HAP-1 (cell line): ENCODE results near the gene HPS5.
A peak's percentile ranks its signal among the peaks of the same experiment; 100 is the strongest.

Experiments used
- DNase-seq, 2 experiments: peaks; one replicate each; pipeline ENCODE4 v3.0.0-alpha.2; 2016 to 2020; ENCODE audit warnings: low spot score in 2 of 2
- H3K27me3 ChIP-seq: fragments of 250-450 bp; sonication (Bioruptor Pico); 2 replicates; pipeline ENCODE4 v1.5.1; 2020; ENCODE audit warnings: low read depth, mild to moderate bottlenecking, moderate library complexity
- H3K36me3 ChIP-seq: fragments of 250-450 bp; sonication (Bioruptor Pico); replicated peaks from 2 replicates; pipeline ENCODE4 v1.5.1; 2020; ENCODE audit warnings: mild to moderate bottlenecking
- H3K4me1 ChIP-seq: fragments of 250-450 bp; sonication (Bioruptor Pico); 2 replicates; pipeline ENCODE4 v1.5.1; 2020; ENCODE audit warnings: mild to moderate bottlenecking
- H3K4me3 ChIP-seq: fragments of 250-450 bp; sonication (Bioruptor Pico); 2 replicates; pipeline ENCODE4 v1.5.1; 2020; ENCODE audit warnings: mild to moderate bottlenecking, moderate library complexity
- H3K9me3 ChIP-seq: fragments of 250-450 bp; sonication (Bioruptor Pico); 2 replicates; pipeline ENCODE4 v1.5.1; 2020; ENCODE audit warnings: mild to moderate bottlenecking, moderate library complexity
- in situ Hi-C: fragments of 300-500 bp; cut with MboI; formaldehyde crosslinking; loops from 3 replicates; pipeline ENCODE4 v1.14.3; 2020; ENCODE audit warnings: low sequenced_read_pairs, inconsistent platforms, mixed read lengths

Gene HPS5, protein sequence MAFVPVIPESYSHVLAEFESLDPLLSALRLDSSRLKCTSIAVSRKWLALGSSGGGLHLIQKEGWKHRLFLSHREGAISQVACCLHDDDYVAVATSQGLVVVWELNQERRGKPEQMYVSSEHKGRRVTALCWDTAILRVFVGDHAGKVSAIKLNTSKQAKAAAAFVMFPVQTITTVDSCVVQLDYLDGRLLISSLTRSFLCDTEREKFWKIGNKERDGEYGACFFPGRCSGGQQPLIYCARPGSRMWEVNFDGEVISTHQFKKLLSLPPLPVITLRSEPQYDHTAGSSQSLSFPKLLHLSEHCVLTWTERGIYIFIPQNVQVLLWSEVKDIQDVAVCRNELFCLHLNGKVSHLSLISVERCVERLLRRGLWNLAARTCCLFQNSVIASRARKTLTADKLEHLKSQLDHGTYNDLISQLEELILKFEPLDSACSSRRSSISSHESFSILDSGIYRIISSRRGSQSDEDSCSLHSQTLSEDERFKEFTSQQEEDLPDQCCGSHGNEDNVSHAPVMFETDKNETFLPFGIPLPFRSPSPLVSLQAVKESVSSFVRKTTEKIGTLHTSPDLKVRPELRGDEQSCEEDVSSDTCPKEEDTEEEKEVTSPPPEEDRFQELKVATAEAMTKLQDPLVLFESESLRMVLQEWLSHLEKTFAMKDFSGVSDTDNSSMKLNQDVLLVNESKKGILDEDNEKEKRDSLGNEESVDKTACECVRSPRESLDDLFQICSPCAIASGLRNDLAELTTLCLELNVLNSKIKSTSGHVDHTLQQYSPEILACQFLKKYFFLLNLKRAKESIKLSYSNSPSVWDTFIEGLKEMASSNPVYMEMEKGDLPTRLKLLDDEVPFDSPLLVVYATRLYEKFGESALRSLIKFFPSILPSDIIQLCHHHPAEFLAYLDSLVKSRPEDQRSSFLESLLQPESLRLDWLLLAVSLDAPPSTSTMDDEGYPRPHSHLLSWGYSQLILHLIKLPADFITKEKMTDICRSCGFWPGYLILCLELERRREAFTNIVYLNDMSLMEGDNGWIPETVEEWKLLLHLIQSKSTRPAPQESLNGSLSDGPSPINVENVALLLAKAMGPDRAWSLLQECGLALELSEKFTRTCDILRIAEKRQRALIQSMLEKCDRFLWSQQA

DNA sequence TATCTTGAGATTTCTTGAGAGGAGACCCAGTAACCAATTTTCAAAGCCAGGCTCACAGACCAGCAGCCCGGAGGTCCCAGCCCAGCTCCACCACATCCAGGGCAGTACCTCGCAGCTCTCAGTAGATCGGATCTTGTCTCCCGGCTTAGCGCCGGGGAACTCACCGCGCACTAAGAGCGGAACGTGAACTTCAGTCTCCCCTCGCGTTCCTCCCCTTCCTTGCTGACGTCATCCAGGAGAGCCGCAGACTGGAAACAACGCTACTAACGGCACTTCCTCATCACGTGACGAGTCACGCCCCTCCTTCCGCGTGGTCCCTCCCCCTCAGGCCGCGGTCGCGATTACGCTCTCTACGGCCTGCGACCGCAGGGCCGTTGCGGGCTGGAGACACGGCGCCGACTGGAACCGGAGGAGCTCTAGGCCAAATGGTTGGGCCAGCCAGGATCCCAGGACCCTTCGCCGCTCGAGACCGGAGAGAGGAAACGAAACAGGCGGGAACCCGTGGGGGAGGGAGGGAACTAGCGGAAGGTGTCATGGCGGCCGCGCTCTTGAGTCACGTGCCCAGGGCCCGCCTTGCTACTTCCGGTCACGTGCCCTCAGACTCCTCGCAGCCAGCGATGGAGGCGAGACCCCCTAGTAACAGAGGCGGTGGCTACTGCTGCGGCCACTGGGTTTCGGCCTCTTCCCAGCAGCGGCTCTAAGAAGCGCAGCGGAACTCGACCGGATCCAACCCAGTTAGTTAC is at the start of gene HPS5, which contains the start of gene GTF2H1:
Gene HPS5 (minus strand): TSS at position 172 of the 743 bp plus-strand sequence. CDS start 4,282 bp downstream, outside the sequence.
Gene GTF2H1 (plus strand): TSS at position 599 of the 743 bp plus-strand sequence. CDS start 10,508 bp downstream, outside the sequence.
- Histone ChIP-seq H3K4me1 (peaks cover 27% of the 10 kb centered on the region), H3K27me3 (no peaks in the 10 kb centered on the region), H3K36me3 (peaks cover 22% of the 10 kb centered on the region), H3K9me3 (no peaks in the 10 kb centered on the region), H3K4me3 (peak within 1 kb of the TSS; percentile 95)
- in situ Hi-C loops = no loop called here
- peak; percentile 97 to 98 for DNase-seq

DNA sequence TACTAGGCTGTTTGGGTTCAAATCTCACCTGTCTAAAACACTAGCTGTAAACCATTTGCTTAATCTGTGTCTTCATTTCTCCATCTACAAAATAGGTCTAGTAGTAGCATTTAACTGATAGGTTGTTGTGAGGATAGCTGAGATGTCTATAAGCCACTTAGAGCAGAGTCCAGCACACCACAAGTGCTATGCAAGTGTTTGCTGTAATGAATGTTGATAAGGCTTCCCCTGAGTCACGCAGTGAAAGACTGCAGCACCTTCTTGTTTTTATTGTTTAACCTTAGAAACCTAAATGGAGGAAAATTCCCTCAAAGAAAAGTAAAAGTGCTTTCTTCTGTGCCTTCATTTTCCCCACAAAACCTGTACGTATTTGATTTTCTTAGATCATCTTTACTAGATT is 49.3 kb upstream of the HPS5 start:
- no peak for DNase-seq
- Histone ChIP-seq H3K9me3 (no peaks in the 10 kb centered on the region), H3K27me3 (no peaks in the 10 kb centered on the region), H3K4me1 (peaks cover 5% of the 10 kb centered on the region), H3K4me3 (no peak overlapping the region), H3K36me3 (peaks cover 8% of the 10 kb centered on the region)
- in situ Hi-C loops = no loop called here

DNA sequence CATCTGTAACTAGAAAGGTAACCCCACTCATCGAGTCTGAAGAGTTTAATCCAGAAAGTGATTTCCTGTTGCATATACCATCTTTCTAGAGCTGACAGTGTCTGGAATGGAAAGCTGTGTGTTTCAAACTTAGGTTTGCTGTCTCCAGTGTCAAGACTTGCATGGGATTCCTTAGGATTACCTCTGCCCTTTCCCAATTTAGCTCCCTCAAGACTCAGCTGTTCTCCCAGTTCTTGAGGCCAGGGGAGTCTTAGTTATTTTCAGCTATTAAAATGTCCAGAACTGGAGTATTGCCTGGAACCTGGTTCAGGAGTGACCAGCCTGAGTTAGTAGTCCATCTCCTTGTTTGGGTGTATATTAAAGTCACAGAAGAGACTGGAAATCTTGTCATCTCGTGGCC is 47.5 kb upstream of the HPS5 start:
- H3K27me3 ChIP-seq = no peaks in the 10 kb centered on the region
- H3K4me3 ChIP-seq = no peak overlapping the region
- no peaks in the 10 kb centered on the region for H3K9me3 ChIP-seq
- no peak for DNase-seq
- in situ Hi-C loops = no loop called here
- H3K36me3 ChIP-seq = peaks cover 22% of the 10 kb centered on the region
- peaks cover 5% of the 10 kb centered on the region for H3K4me1 ChIP-seq

DNA sequence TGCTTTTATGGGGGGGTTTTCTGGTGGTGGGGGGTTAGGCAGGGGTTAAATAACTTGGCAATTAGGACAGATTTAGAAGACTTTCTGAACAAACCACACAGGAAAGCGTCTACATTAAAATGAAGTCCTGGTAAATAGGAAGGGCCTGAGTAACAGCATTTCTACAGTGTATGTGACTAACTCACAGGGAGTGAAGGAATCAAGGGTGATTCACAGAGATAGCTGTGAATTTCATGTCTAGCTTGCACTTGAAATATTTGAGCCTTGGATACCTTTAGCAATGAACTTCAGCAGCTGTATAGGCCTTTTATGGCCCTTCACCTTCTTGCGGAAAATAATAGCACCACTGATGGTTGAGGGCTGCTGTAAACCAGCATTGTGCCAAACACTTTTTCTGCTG is 46.3 kb upstream of the HPS5 start:
- Histone ChIP-seq H3K9me3 (no peaks in the 10 kb centered on the region), H3K4me3 (no peak overlapping the region), H3K27me3 (no peaks in the 10 kb centered on the region), H3K36me3 (peaks cover 32% of the 10 kb centered on the region), H3K4me1 (peaks cover 5% of the 10 kb centered on the region)
- in situ Hi-C loops = no loop called here
- no peak for DNase-seq

DNA sequence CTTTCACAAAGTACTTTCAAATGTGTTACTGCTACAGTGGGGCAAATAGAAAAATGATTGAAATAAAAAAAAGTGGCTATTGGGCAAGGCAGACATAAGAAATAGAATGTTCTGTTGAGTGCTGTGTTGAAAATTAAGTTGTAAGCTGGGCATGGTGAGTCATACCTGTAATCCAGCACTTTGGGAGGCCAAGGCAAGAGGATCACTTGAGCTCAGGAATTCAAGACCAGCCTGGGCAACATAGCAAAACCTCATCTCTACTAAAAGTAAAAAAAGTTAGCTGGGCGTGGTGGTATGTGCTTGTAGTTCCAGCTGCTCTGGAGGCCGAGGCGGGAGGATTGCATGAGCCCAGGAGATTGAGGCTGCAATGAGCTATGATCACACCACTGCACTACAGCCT is 45.5 kb upstream of the HPS5 start:
- H3K4me3 ChIP-seq = no peak overlapping the region
- H3K4me1 ChIP-seq = peaks cover 5% of the 10 kb centered on the region
- in situ Hi-C loops = no loop called here
- H3K9me3 ChIP-seq = no peaks in the 10 kb centered on the region
- no peak for DNase-seq
- H3K27me3 ChIP-seq = no peaks in the 10 kb centered on the region
- peaks cover 36% of the 10 kb centered on the region for H3K36me3 ChIP-seq

DNA sequence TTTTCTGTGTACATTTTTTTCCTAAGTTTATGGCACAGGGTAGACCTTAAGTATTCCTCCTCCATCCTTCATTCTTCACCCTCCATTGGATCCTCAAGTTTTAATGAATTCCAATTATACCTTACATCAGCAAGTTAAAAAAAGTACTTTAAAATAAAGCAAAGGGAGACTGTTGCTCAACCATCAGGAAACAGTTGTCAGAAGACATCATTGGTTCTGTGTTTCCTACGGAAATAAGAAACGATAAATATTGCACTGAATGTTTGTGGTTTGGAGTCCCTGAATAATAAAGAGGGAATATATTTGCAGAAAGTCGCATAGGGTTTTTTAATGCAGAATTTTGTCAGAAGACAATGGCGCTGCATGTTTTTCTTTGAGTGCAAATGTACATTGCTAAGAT is 44.3 kb upstream of the HPS5 start:
- Histone ChIP-seq H3K4me3 (no peak overlapping the region), H3K9me3 (no peaks in the 10 kb centered on the region), H3K4me1 (peaks cover 5% of the 10 kb centered on the region), H3K36me3 (peaks cover 45% of the 10 kb centered on the region), H3K27me3 (no peaks in the 10 kb centered on the region)
- no peak for DNase-seq
- in situ Hi-C loops = no loop called here

DNA sequence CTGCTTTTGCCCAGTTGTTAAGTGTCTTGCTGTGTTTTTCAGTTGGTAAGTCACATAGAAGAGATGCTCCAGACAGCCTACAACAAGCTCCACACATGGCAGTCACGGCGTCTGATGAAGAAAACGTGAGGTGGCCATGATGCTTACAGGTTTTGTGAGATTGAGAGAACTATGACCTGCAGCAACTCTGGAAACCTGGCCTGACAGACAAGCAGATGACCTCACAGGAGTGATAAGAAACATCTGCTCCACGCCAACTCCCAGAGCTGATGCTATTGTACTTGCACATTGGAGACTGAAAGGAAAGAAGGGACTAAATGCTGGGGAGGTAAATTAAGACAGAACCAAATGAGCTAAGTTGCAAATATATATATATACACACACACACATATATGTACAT is 43.8 kb upstream of the HPS5 start:
- Histone ChIP-seq H3K9me3 (no peaks in the 10 kb centered on the region), H3K36me3 (peaks cover 50% of the 10 kb centered on the region), H3K4me3 (no peak overlapping the region), H3K27me3 (no peaks in the 10 kb centered on the region), H3K4me1 (peaks cover 5% of the 10 kb centered on the region)
- in situ Hi-C loops = no loop called here
- no peak for DNase-seq

DNA sequence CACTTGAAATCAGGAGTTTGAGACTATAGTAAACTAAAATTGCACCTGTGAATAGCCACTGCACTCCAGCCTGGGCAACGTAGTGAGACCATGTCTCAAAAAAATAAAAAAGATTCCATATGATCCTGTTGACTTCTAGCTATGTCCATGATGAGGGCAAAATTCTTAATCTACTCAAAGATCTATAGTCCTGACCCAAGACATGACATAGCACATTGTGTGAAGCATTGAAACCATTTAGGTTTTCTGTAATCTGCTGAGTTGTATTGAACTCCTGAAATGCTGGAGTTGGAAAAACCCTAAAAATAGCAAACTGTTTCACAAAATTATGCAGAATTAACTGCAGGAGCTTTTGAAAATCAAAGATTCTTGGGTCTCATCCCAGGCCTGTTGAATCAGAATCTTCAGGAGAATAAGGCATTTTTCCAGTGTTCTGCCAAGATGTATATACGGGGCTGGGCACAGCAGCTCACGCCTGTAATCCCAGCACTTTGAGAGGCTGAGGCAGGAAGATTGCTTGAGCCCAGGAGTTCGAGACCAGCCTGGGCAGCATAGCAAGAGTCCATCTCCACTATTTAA is 42.6 kb upstream of the HPS5 start:
- no peaks in the 10 kb centered on the region for H3K27me3 ChIP-seq
- peaks cover 51% of the 10 kb centered on the region for H3K36me3 ChIP-seq
- in situ Hi-C loops = no loop called here
- DNase-seq = no peak
- no peaks in the 10 kb centered on the region for H3K9me3 ChIP-seq
- no peak overlapping the region for H3K4me3 ChIP-seq
- peaks cover 5% of the 10 kb centered on the region for H3K4me1 ChIP-seq

DNA sequence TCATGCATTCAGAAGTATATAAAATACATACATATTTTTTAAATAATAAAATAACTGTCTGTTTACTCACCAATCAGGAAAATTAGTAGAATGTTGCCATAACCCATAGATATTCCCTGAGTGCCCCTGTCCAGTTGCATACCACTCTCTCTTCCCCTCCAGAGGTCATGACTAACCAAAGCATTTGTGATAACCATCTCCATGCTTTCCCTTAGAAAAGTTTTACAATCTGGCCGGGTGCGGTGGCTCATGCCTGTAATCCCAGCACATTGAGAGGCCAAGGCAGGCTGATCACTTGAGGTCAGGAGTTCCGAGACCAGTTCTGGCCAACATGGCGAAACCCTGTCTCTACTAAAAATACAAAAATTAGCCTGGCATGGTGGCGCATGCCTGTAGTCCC is 39.2 kb upstream of the HPS5 start:
- H3K27me3 ChIP-seq = no peaks in the 10 kb centered on the region
- peaks cover 65% of the 10 kb centered on the region for H3K36me3 ChIP-seq
- DNase-seq = no peak
- H3K4me1 ChIP-seq = no peaks in the 10 kb centered on the region
- no peak overlapping the region for H3K4me3 ChIP-seq
- H3K9me3 ChIP-seq = no peaks in the 10 kb centered on the region
- in situ Hi-C loops = no loop called here

DNA sequence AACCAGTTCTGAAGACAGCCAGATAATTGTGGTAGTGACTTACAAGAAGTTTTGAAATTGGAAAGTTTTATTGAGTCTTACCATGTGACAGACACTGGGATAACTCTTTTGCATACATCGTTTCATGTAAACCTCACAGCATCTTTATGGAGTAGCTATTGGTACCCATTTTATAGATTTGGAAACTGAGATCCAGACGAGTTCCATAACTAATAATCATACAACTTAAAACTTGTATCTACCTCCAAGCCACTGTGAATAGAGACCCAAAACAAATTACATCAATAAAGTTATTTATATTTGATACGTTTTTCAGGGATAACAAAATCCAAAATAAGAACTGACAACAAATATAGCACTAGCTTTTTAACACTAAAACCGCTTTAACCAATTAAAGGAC is 36.7 kb upstream of the HPS5 start:
- no peaks in the 10 kb centered on the region for H3K27me3 ChIP-seq
- no peaks in the 10 kb centered on the region for H3K9me3 ChIP-seq
- H3K4me1 ChIP-seq = no peaks in the 10 kb centered on the region
- no peak for DNase-seq
- H3K36me3 ChIP-seq = peaks cover 50% of the 10 kb centered on the region
- in situ Hi-C loops = no loop called here
- H3K4me3 ChIP-seq = no peak overlapping the region

DNA sequence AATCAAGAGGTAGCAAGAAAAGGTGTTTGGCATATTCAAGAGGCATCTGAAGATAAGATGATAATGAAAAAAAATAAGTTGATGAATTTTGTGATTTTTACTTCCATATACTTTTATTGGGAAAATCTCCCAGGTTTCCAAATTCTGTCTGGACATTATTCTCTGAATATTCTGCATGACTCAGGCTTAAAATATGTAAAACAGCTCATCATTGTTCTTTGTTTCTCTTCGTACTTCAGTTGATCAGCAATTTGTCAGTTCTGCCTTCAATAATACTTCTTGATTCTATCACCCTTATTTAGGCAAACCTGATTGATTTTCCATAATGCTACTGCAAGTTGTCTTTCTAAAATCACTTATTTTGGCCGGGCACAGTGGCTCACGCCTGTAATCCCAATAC is 30.6 kb upstream of the HPS5 start:
- in situ Hi-C loops = no loop called here
- no peaks in the 10 kb centered on the region for H3K9me3 ChIP-seq
- no peak overlapping the region for H3K4me3 ChIP-seq
- H3K27me3 ChIP-seq = no peaks in the 10 kb centered on the region
- no peak for DNase-seq
- H3K4me1 ChIP-seq = no peaks in the 10 kb centered on the region
- H3K36me3 ChIP-seq = peaks cover 34% of the 10 kb centered on the region

DNA sequence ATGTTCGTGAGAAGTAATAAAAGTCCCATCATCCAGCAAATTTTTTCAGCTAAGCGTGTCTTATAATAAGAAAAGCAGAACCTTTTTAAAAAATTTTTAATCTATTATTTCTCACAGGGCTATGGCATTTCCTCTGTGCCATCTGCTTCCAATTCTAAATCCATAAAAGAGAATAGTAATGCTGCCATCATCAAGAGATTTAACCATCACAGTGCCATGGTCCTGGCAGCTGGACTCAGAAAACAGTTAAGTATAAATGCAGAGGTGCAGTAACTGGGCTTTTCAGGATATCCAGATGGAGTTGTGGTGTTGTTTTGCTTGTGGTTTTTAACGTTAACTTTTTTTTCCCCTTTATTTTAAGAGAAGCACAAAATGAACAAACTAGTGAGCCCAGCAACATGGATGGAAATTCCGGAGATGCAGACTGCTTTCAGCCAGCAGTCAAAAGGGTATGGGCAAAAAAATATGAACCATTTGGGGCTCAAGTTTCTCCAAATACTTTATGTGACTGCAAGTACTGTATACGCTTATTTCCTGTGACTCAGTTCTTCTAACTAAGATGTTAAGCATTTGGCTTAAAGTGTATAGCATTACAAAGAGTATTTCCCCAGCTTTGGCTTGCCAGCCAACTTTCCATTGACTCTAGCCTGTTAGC is 25.7 kb upstream of the HPS5 start:
- in situ Hi-C loops = no loop called here
- no peaks in the 10 kb centered on the region for H3K27me3 ChIP-seq
- H3K9me3 ChIP-seq = no peaks in the 10 kb centered on the region
- H3K4me1 ChIP-seq = no peaks in the 10 kb centered on the region
- peaks cover 47% of the 10 kb centered on the region for H3K36me3 ChIP-seq
- no peak overlapping the region for H3K4me3 ChIP-seq
- no peak for DNase-seq
